ENCODE results near the gene ULK4.

ULK4 gene

DNA sequence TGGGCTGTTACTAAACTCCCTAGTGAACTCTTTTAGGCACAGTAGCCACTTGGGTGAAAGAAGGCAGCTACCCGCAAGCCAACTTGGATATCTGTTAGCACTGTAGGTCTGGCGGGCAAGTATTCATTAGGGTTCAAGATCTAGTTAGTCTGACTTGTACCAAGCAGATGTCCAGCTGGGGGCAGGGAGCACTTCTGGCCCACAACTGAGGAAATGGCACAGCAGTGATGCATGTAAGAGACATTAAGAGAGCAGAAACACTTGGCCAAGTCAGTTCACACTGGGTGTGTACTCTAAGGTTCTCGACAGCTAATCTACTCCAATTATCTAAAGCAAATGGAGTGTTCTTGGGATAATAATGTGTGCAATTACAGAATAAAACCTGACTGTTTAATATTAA, 630.9 kb downstream of the ULK4 start:
- H3K27ac ChIP-seq: no peak overlapping the region
- no peak for TF ChIP-seq ZFX (IDR thresholded peaks at IDR 0.05)
- TF ChIP-seq, protein P1, sequence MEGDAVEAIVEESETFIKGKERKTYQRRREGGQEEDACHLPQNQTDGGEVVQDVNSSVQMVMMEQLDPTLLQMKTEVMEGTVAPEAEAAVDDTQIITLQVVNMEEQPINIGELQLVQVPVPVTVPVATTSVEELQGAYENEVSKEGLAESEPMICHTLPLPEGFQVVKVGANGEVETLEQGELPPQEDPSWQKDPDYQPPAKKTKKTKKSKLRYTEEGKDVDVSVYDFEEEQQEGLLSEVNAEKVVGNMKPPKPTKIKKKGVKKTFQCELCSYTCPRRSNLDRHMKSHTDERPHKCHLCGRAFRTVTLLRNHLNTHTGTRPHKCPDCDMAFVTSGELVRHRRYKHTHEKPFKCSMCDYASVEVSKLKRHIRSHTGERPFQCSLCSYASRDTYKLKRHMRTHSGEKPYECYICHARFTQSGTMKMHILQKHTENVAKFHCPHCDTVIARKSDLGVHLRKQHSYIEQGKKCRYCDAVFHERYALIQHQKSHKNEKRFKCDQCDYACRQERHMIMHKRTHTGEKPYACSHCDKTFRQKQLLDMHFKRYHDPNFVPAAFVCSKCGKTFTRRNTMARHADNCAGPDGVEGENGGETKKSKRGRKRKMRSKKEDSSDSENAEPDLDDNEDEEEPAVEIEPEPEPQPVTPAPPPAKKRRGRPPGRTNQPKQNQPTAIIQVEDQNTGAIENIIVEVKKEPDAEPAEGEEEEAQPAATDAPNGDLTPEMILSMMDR (conservative IDR thresholded peaks at IDR 0.05): no peak

DNA sequence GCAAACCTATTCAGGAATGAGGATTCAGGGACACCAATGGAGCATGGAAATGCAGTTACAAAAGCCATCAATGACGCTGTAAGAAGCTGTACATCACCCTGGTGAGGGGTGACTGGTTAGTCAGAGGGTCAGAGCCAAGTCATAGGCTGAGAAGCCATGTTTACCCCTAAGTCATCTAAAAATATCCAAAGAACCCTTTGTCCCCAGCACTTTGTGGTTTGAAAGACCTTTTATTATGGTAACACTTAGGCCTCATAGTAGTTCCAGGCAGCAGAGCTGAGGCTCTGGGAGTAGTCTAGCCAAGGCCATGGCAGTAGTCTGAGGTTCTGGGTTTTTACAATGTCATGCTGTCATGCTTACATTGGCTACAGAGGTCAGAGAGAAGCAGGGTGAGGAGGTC, 631.4 kb downstream of the ULK4 start:
- H3K27ac ChIP-seq: no peak overlapping the region
- TF ChIP-seq, protein P1 (conservative IDR thresholded peaks at IDR 0.05): no peak
- TF ChIP-seq ZFX (IDR thresholded peaks at IDR 0.05): no peak

DNA sequence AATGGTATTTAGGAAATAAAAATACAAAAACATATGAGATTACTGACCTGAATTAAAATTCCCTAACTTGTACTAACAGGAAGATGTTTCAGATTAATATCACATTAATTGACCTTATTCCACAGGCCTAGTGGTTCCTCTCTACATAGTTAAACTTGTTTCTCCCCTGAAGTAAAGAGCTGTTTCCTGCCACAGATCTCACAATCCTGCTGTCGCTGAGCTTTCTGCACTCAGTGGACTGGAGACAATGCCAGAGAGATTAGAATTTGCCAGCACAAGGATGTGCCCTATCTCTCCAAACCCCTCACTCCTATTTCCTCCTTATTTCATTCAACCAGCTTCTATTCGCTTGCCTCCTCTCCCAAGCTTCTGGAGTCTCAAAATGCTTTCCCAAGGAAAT, 632.0 kb downstream of the ULK4 start:
- TF ChIP-seq, protein P1 (conservative IDR thresholded peaks at IDR 0.05): no peak
- TF ChIP-seq ZFX (IDR thresholded peaks at IDR 0.05): no peak
- H3K27ac ChIP-seq: no peak overlapping the region

DNA sequence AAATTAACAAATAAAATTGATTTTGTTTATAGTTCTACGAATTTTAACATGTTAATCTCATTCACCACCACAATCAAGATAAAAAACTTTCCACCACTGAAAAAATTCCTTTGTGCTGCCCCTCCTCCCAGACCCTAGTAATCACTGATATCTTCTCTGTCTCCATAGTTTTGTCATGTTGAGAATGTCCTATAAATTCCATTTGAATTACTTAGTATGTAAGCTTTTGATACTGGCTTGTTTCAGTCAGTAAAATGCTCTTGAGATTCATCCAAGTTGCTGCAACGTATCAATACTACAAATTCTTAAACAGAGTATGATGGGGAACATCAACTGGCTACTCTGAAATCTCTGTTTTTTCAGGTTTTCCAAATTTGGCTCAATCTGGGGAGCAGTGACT, 633.0 kb downstream of the ULK4 start:
- no peak for TF ChIP-seq ZFX (IDR thresholded peaks at IDR 0.05)
- TF ChIP-seq, protein P1 (conservative IDR thresholded peaks at IDR 0.05): no peak
- no peak overlapping the region for H3K27ac ChIP-seq

DNA sequence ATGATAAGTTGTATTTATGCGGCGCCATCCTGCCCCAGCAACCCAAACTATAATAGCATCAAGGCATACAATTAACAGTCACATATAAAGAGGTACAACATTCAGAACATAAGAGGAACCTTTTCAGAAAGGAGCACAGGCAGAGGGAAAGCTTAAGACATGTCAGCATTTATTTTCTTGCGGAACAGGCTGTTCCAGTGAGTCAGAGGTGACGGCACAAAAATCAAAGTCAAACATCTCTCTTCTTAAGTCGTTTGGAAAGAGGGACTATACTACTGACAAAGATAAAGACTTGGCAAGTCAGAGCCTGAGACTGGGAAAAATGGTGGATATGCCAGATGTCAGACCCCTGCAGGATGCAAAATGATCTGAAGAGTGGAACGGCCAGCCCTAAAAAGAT, 634.2 kb downstream of the ULK4 start:
- H3K27ac ChIP-seq: no peak overlapping the region; the same call in 1 of the 2 replicates
- TF ChIP-seq, protein P1 (conservative IDR thresholded peaks at IDR 0.05): no peak
- no peak for TF ChIP-seq ZFX (IDR thresholded peaks at IDR 0.05)

DNA sequence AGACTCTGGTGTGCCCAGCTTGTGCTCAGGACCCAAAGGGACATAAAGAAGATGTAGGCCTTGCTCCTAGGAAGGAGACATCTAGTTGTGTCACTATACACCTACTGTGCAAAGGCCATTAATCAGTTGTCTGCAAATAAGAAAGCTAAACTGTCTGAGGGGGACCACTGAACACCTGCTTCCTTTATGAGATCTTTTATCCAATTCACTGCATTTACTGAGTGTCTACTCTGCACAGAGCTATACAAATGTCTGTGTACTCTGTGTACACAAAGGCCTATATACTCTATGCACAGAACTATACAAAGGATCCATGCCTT, 637.8 kb downstream of the ULK4 start:
- H3K27ac ChIP-seq: no peak overlapping the region
- TF ChIP-seq ZFX (IDR thresholded peaks at IDR 0.05): no peak
- TF ChIP-seq, protein P1 (conservative IDR thresholded peaks at IDR 0.05): no peak

DNA sequence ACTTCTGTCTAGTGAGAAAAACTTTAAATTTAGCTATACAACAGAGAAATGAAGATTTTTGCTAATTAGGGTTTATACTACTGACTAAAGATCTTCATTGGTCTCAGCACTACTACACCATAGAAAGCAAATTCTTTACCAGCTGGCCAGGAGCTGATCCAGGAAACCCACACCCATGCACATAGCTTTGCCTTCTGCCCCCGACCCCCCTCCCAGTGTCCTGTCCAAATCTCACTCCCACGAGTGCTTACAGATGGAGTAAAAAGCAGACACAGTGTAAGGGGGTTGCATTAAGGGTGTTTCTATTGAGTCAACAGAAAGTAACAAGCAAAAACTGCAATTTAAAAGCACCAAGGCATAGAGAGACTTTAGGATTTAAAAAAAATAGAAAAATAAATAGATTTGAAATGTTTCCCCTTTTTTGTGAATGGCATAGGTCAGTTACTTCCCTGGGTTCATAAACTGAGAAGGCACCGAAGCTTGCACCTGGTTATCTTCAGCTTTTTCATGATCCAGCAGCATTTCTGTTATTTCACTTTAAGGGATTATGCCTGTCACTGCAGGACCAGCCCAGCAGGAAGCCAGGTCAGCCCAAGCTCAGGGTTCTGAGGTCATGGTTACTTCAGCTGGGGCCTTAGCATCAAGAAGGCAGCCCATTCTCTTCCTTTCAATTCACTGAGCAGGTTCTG, 638.3 kb downstream of the ULK4 start:
- no peak overlapping the region for H3K27ac ChIP-seq
- TF ChIP-seq, protein P1 (conservative IDR thresholded peaks at IDR 0.05): no peak
- TF ChIP-seq ZFX (IDR thresholded peaks at IDR 0.05): no peak

Data from C4-2B (cell line).